GM21825 (cell line): ENCODE results near the gene MAP3K2.

Source experiments
- ATAC-seq: cut with Tn5 transposase; IDR thresholded peaks from one replicate; pipeline ENCODE4 v1.9.1; 2021; ENCODE audit warnings: mild to moderate bottlenecking, moderate library complexity; ENCODE audit not compliant: unreplicated experiment

Gene MAP3K2

GRCh38 chr2:127408004-127408806 lies 20.4 kb upstream of the MAP3K2 start:
- ATAC-seq, result peak; percentile 74

DNA sequence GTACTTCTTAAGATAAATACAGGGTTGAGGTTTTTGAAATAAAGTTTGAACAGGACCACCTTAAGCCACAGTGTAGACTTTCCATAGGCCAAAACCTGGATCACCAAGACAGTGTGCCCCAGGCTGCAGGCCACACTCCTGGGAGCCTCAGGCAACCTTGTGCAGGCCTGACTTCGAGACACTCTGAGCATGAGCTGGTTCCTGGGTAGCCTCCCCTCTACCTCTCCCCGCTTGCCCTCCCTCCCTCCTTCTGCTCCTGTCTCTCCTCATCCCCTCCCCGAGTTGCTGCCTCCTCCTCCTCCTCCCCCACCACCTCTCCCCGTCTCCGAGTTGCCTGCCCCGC lies 19.9 kb upstream of the MAP3K2 start:
- peak; percentile 14 for ATAC-seq

- no peak for ATAC-seq
Measured at GRCh38 chr2:127407091-127407490, 19.3 kb upstream of the MAP3K2 start.

DNA sequence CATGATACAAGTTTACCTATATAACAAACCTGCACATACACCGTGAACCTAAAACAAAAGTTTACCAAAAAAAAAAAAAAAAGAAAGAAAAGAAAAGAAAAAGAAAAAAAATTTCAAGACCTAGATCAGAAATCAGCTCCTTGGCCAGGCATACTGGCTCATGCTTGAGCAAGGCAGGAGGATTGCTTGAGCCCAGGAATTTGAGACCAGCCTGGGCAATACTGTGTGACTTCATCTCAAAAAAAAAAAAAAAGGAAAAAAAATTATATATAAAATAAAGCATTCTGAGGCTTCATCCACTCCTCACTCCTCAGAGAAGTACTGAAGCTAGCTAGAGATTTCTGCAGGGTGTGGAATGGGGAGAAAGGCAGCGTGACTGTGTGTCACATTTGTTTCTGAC lies 18.7 kb upstream of the MAP3K2 start:
- ATAC-seq, result no peak

DNA sequence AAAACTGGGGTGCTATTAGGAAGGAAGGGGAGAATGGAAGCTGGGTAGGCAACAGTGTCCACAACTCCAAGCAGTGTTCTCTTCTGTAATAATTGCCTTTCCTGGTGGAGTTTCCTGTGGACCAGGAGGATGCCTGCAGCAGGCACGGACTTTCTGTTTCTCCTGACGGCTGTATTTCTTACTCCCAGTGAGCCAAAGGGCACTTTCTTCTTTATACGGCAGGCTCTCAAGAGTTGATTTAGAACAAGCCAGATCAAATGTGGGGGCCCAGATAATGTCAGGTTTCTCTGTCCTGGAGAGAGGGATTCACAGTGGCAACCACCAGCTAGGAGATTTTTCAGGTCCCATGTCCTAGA lies 17.5 kb upstream of the MAP3K2 start:
- ATAC-seq, result no peak

DNA sequence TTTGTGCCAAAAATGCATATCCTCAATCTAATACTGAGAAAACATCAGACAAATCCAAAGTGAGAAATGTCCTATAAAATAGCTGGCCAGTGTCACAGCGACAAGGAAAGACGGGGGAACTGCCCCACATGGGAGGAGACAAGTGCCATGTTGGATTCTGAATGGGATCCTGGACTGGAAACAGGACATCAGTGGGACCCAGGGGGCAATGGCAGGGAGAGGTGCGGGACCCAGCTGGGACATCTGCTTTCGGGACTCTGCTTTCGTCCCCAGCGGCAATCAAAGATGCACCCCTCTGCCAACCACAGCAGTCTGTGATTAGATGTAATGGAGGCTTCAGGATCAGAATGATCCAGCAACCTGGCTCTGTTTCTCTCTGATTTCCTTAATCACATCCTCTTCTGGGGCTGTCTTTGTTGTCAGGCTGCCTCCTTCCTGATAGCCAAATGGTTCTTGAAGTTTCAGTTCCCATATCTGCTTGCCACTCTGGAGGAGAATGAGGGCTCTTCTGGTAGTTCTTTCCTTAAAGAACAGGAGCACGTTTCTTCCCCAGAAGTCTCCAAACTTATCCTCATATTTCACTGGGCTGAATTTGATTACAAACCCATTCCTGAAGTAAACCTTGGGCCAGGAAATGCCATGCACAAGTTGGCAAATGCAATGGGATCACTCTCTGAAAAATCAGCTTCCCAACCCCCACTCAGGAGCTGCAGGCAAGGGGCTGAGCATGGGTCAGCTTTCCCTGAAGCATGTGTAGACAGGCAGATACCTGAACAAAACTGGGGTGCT lies 16.9 kb upstream of the MAP3K2 start:
- no peak for ATAC-seq

- ATAC-seq, result no peak
Measured at GRCh38 chr2:127403460-127403859, 15.7 kb upstream of the MAP3K2 start.

DNA sequence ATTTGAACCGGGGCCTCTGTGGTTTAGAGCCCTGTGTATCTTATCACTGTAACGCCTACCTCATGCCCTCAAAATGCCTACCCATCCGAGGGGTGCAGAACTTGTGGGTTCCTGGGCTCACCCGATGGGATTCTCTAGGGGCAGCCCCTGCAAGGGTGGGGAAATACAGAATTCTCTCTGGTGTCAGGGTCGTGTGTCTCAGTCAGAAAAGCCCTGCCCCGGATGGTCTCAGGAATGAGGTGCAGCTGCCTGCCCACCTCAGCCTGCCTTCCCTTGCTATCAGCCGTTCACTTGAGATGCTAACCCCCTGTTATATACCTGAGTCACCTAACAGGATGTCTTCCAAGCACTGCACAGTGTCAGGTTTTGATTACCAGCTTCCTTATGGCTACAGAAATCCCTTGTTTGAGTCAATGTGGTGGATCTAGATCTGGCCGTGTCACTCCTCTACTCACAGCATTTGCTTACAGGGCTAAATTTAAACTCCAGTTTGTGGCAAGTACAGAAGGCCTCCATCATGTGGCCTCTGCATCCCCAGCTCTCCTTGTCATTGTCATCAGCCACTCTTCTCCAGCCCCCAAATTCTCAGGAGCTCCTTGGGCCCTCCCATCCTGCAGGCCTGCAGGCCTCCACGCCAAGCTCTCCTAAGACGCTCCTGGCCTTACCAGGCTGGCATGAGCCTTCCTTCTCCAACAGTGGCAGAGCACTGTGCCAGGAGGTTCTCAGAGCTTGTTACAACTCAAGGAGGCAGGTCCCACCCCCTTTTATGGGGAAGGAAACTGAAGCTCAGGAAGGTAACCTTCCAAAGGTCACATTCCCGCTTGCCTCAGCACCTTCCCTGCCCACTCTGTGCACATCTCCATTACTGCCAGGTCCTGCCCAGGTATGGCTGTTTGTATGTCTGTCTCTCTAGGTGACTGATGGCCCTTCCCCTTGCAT lies 14.3 kb upstream of the MAP3K2 start:
- ATAC-seq, result no peak

DNA sequence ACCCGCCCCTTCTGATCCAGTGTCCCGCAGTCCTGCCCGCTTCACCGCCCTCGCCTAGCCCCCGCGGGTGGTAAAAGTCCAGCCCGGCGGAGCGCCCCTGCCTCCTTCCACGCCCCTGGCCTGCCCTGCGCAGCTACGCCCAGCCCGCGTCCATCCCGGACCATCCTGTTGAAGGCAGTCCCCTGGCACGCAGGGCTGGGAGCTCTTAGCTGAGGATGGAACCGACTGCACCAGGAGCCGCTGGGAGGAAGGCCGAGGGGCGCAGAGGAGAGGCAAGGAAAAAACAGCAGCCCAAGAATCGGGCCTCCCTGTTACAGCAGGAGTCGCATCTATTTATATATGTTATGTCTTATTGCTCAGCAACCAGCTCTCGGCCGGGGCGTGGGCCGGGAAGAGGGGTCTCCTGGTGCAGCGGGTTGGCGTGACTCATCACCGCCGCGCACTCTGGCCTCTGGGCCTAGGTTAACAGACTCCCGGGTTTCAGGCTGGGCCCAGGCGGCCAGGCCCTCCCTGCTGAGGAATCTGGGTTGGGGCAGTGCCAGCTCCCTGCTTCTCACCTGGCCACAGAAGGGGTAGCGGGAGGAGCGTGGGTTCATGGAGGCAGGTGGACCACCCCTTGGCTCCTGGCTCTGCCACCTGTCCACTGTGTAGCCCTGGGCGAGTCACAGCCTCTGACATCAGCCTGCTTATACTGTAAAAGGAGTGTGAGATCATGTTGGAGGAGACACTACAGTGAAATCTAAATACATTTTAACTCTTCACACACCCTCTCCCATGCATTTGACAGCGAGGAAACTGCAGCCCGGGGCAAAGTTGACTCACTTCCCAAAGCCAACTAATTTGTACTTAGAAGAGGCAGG lies 13.4 kb upstream of the MAP3K2 start:
- no peak for ATAC-seq

DNA sequence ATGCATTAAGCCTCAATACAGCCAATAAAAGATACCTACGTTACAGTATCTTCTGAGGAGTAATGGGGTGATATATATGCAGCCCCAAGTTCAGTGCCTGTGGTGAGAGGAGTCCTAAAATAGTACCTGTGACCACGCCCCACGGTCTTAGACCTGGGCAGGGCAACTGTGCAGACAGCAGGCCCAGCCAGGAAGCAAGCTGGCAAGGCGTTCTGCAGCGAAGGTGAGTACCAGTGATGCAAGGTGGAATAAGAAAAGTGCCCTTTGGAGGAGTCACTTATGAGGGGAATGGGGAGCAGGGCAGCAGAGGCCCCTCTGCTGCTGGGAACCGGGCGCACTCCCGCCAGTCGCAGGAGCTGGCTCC lies 12.7 kb upstream of the MAP3K2 start:
- no peak for ATAC-seq

GRCh38 chr2:127398239-127398590 lies 10.4 kb upstream of the MAP3K2 start:
- ATAC-seq, result peak; percentile 92

- ATAC-seq, result no peak
Measured at GRCh38 chr2:127397568-127398238, 9.9 kb upstream of the MAP3K2 start.

DNA sequence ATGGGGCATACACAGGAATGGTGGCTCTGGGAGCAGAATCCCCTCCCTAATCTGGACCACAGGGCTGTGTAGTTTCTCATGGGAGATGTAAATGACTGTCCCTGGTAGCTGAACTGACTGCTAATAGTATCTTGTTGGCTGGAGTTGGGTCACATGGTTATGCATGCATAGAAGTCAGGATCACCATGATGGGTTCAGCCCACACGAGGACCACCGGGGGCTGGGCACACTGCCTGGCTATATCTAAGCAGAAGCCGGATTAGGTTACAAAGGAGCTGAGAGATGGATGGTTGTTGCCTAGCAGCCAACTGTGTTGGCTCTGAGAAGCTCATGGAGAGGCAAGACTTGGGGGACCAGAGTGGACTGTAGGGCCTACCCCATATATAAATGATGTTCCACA lies 6.7 kb upstream of the MAP3K2 start:
- ATAC-seq, result no peak

- no peak for ATAC-seq
Measured at GRCh38 chr2:127392828-127393578, 5.2 kb upstream of the MAP3K2 start.

- no peak for ATAC-seq
Measured at GRCh38 chr2:127392133-127392827, 4.5 kb upstream of the MAP3K2 start.

GRCh38 chr2:127389778-127390435 lies 2.1 kb upstream of the MAP3K2 start:
- no peak for ATAC-seq

DNA sequence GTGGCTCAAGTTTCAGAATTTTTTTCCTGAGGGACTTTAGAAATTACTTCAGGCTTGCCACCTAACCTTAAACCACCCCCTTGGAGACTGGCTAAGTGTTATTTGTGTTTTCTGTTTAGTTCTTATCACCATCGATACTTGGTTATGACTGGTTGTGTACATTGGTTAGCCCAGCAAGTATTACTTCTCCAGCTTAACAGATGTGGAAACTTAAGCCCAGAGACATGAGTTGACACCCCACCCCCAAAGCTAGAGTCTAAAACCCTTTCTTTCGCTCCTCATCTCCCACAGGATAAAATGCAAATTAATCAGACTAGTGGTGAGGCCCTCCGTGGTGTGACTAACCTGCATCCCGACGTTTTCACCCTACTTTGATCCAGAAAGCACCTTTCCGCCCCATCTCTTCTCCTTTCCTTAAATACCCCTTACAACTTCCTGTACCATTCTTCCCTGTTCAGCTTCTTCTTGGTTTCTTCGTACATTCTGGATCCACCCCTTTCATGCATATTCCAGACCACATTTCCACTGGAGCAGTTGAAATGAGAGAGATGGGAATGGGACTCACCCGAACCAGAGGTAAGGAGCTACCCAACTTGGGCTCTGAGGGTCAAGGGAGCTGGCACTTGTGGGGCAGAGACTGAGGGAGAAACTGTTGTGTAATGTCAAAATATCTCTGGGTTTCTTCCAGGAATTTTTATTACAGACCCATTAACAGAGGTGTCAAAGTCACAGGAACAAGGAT lies 819 bp upstream of the MAP3K2 start:
- ATAC-seq, result no peak
